RWPE1 (cell line): ENCODE measurements around the gene RBM47.

ENCODE experiments used
- CTCF ChIA-PET: fragments of 350-600 bp; sonication (Branson Sonifier 250); formaldehyde crosslinking; extraction: SDS; loops from one replicate; lab custom pipeline; 2021; lab: Yijun Ruan, JAX
- POLR2A ChIA-PET: fragments of 400-600 bp; formaldehyde crosslinking; extraction: SDS; loops from one replicate; lab custom pipeline; 2020; ENCODE audit warnings: antibody characterized with exemption; ENCODE audit not compliant: low non-redundant PET; lab: Yijun Ruan, JAX
- DNase-seq: peaks from one replicate; pipeline ENCODE4 v3.0.0; 2012; ENCODE audit warnings: low spot score
- H3K27ac ChIP-seq: fragments of 450-650 bp; 2 replicates; pipeline ENCODE4 v1.5.1; 2017
- CTCF ChIP-seq: fragments of 450-650 bp; conservative IDR thresholded peaks from 2 replicates; pipeline ENCODE4 v1.5.1; 2017; ENCODE audit warnings: low read depth, mild to moderate bottlenecking

The RBM47 gene

GRCh38 chr4:40502934-40503333 is 126.7 kb downstream of the RBM47 start:
- no peak for TF ChIP-seq CTCF
- DNase-seq, result no peak
- no peak overlapping the region for H3K27ac ChIP-seq
- CTCF ChIA-PET, result no interaction called here
- POLR2A ChIA-PET, result no interaction called here

GRCh38 chr4:40502220-40502619 is 127.4 kb downstream of the RBM47 start:
- no peak for TF ChIP-seq CTCF
- CTCF ChIA-PET, result no interaction called here
- no peak overlapping the region for H3K27ac ChIP-seq
- DNase-seq, result no peak
- POLR2A ChIA-PET, result no interaction called here

- CTCF ChIA-PET, result interaction anchor here (0.5 kb wide), 1 partner anchor 522 kb away, joined by 3 read pairs; no protein-coding TSS in a partner anchor
- no peak for TF ChIP-seq CTCF
- no peak for DNase-seq
- H3K27ac ChIP-seq, result no peak overlapping the region
- POLR2A ChIA-PET, result no interaction called here
These were observed 128.9 kb downstream of the RBM47 start for GRCh38 chr4:40500781-40501180.

- no peak for DNase-seq
- CTCF ChIA-PET, result interaction anchor here (0.5 kb wide), 1 partner anchor 334 kb away, joined by 4 read pairs; no protein-coding TSS in a partner anchor
- no peak for TF ChIP-seq CTCF
- POLR2A ChIA-PET, result no interaction called here
- H3K27ac ChIP-seq, result no peak overlapping the region
These were observed 136.5 kb downstream of the RBM47 start for GRCh38 chr4:40493160-40493559.

- CTCF ChIA-PET, result interaction anchor here (0.5 kb wide), 1 partner anchor 334 kb away, joined by 4 read pairs; no protein-coding TSS in a partner anchor
- DNase-seq, result no peak
- POLR2A ChIA-PET, result no interaction called here
- no peak for TF ChIP-seq CTCF
- no peak overlapping the region for H3K27ac ChIP-seq
These were observed 137.0 kb downstream of the RBM47 start for GRCh38 chr4:40492691-40493090.

GRCh38 chr4:40490481-40490880 is 139.2 kb downstream of the RBM47 start:
- no peak overlapping the region for H3K27ac ChIP-seq
- ChIA-PET CTCF (interaction anchor here (0.7 kb wide), 1 partner anchor 99 kb away, joined by 4 read pairs; no protein-coding TSS in a partner anchor), POLR2A (no interaction called here)
- TF ChIP-seq CTCF, result no peak
- no peak for DNase-seq

- POLR2A ChIA-PET, result no interaction called here
- CTCF ChIA-PET, result no interaction called here
- no peak overlapping the region for H3K27ac ChIP-seq
- TF ChIP-seq CTCF, result no peak
- DNase-seq, result no peak
These were observed 139.7 kb downstream of the RBM47 start for GRCh38 chr4:40489961-40490360.
